ENCODE data around the gene MTHFD1L.

GRCh38 chr6:150987371-150987828 is 121.9 kb downstream of the MTHFD1L start:
- TF ChIP-seq POLR2A (IDR thresholded peaks at IDR 0.05): no peak
- no peak for TF ChIP-seq CTCF (IDR thresholded peaks at IDR 0.05)
